HepG2 (cell line): Measurements from ENCODE around the gene ING5. TPM values are rescaled to one million over a fixed set of nuclear protein-coding genes. Genes with fewer than 3 reads are reported as not detected.
A peak's percentile ranks its signal among the peaks of the same experiment; 100 is the strongest.

ENCODE experiments used
- ATAC-seq: fragments of 200-7000 bp; cut with Tn5 transposase; 3 replicates; pipeline ENCODE4 v1.9.1; 2020; ENCODE audit warnings: mild to moderate bottlenecking, moderate library complexity
- BruUV-seq: library from RNA; stranded (reverse); fragments of 400-500 nt; replicated peaks from 2 replicates; lab custom pipeline; 2021; lab: Mats Ljungman, UMichigan
- CTCF ChIA-PET: fragments of 300-600 bp; formaldehyde crosslinking; extraction: SDS; loops from one replicate; lab custom pipeline; 2021; ENCODE audit warnings: low total read pairs, inconsistent platforms, low intra/inter-chr PET ratio; lab: Yijun Ruan, JAX
- POLR2A ChIA-PET: fragments of 350-600 bp; sonication (Branson Sonifier 250); formaldehyde crosslinking; loops from one replicate; lab custom pipeline; 2020; ENCODE audit warnings: antibody characterized with exemption, inconsistent platforms; lab: Yijun Ruan, JAX
- DNase-seq: peaks from one replicate; pipeline ENCODE4 v3.0.0-alpha.2; 2015; ENCODE audit warnings: low spot score
- FAIRE-seq: peaks from 3 replicates; lab custom pipeline; 2011; peaks lifted over from hg19 to GRCh38; lab: Jason Lieb, UNC
- H2AFZ ChIP-seq: one replicate; pipeline ENCODE4 v1.6.1; 2011; ENCODE audit warnings: low read length, inconsistent platforms
- H3K27ac ChIP-seq: fragments of 300-600 bp; 3 replicates; pipeline ENCODE4 v1.8.0; 2011; ENCODE audit warnings: mixed run types, mild to moderate bottlenecking, mixed read lengths, low read length, inconsistent platforms; ENCODE audit not compliant: insufficient read depth; ENCODE audit errors: extremely low read length
- H3K27me3 ChIP-seq, 2 experiments: fragments of 200-600 bp in 1 of 2; 2 replicates in 1 of 2; 3 replicates in 1 of 2; pipeline versions ENCODE4 v1.6.0 to v1.8.0; 2011; ENCODE audit warnings: low read length in 2 of 2, mild to moderate bottlenecking in 2 of 2, moderate library complexity in 2 of 2, inconsistent platforms in 1 of 2; ENCODE audit not compliant: insufficient read depth in 2 of 2, control insufficient read depth in 1 of 2
- H3K36me3 ChIP-seq, 2 experiments: fragments of 200-600 bp in 1 of 2; replicated peaks in 1 of 2; 2 replicates in 1 of 2; 3 replicates in 1 of 2; pipeline versions ENCODE4 v1.5.1 to v1.8.0; 2011; ENCODE audit warnings: low read length in 2 of 2, inconsistent platforms in 1 of 2; ENCODE audit not compliant: insufficient read depth in 2 of 2, control insufficient read depth in 1 of 2
- H3K4me1 ChIP-seq: 2 replicates; pipeline ENCODE4 v1.5.1; 2012; ENCODE audit warnings: low read length, inconsistent platforms; ENCODE audit not compliant: insufficient read depth
- H3K4me2 ChIP-seq: 2 replicates; pipeline ENCODE4 v1.6.0; 2011; ENCODE audit warnings: low read depth, low read length, inconsistent platforms
- H3K4me3 ChIP-seq, 3 experiments: fragments of 200-600 bp in 1 of 3; sonication (generic), shearing (Covaris generic) in 1 of 3; replicated peaks in 1 of 3; 2 replicates each; pipeline ENCODE4 v1.5.1; 2011 to 2016; ENCODE audit warnings: low read length in 3 of 3, inconsistent platforms in 2 of 3, low read depth in 2 of 3, mild to moderate bottlenecking in 2 of 3, control low read depth in 1 of 3, mixed read lengths in 1 of 3; ENCODE audit not compliant: insufficient read depth in 1 of 3
- H3K79me2 ChIP-seq: one replicate; pipeline ENCODE4 v1.6.1; 2011; ENCODE audit warnings: low read length, inconsistent platforms; ENCODE audit not compliant: insufficient read depth
- H3K9ac ChIP-seq: 2 replicates; pipeline ENCODE4 v1.6.0; 2011; ENCODE audit warnings: mild to moderate bottlenecking, low read depth, low read length, inconsistent platforms; ENCODE audit not compliant: insufficient read depth
- H3K9me3 ChIP-seq: 2 replicates; pipeline ENCODE4 v1.5.1; 2012; ENCODE audit warnings: mild to moderate bottlenecking, low read length
- H4K20me1 ChIP-seq: 2 replicates; pipeline ENCODE4 v1.6.0; 2011; ENCODE audit warnings: inconsistent platforms, mild to moderate bottlenecking, low read length, moderate library complexity; ENCODE audit not compliant: insufficient read depth
- AGO2 ChIP-seq: fragments of 200-400 bp; formaldehyde crosslinking; optimal IDR thresholded peaks from 2 replicates; pipeline ENCODE3; 2017; ENCODE audit warnings: mild to moderate bottlenecking, low read depth, low read length, moderate library complexity
- ETV5 ChIP-seq: IDR thresholded peaks from 2 replicates; pipeline ENCODE4 v1.6.1; 2018; ENCODE audit warnings: missing biosample characterization, missing genetic modification reagents, inconsistent platforms, borderline replicate concordance
- MTA1 ChIP-seq: sonication (generic); formaldehyde crosslinking; IDR thresholded peaks from 2 replicates; pipeline ENCODE4 v1.4.0; 2020; ENCODE audit warnings: missing genetic modification reagents, mild to moderate bottlenecking, borderline replicate concordance
- MYNN ChIP-seq: sonication (generic); formaldehyde crosslinking; IDR thresholded peaks from 2 replicates; pipeline ENCODE4 v1.4.0; 2020; ENCODE audit warnings: mild to moderate bottlenecking, low read depth, missing genetic modification reagents
- RAD51 ChIP-seq: fragments of 450-650 bp; IDR thresholded peaks from 2 replicates; pipeline ENCODE4 v1.6.1; 2016; ENCODE audit warnings: borderline replicate concordance
- STAG1 ChIP-seq: sonication (generic); formaldehyde crosslinking; IDR thresholded peaks from 2 replicates; pipeline ENCODE4 v1.4.0; 2020; ENCODE audit warnings: missing genetic modification reagents
- ZBTB33 ChIP-seq: sonication (generic); formaldehyde crosslinking; IDR thresholded peaks from 2 replicates; pipeline ENCODE4 v1.4.0; 2020; ENCODE audit warnings: missing genetic modification reagents
- ZBTB38 ChIP-seq: sonication (generic); formaldehyde crosslinking; IDR thresholded peaks from 2 replicates; pipeline ENCODE4 v1.5.1; 2020; ENCODE audit warnings: mild to moderate bottlenecking, missing genetic modification reagents
- ZNF230 ChIP-seq: sonication (generic); formaldehyde crosslinking; IDR thresholded peaks from 2 replicates; pipeline ENCODE4 v1.4.0; 2020; ENCODE audit warnings: mild to moderate bottlenecking, missing genetic modification reagents
- ZNF34 ChIP-seq: sonication (generic); formaldehyde crosslinking; IDR thresholded peaks from 2 replicates; pipeline ENCODE4 v1.4.0; 2020; ENCODE audit warnings: mild to moderate bottlenecking, missing genetic modification reagents, borderline replicate concordance
- WGBS: methylation state at CpG from one replicate; pipeline ENCODE4 v1.1.6; 2017; ENCODE audit warnings: low lambda C conversion rate; 5-methylcytosine and 5-hydroxymethylcytosine counted together
- in situ Hi-C: cut with HindIII; loops from 2 replicates; pipeline ENCODE4 v1.10.0; 2017; ENCODE audit warnings: low pct_unique_long_range_greater_than_20kb; ENCODE audit not compliant: extremely low pct_ligation_motif_present
- intact Hi-C: fragments of 100-400 bp; cut with micrococcal nuclease; formaldehyde crosslinking; loops from one replicate; pipeline ENCODE4 v1.10.0; 2022; ENCODE audit not compliant: unreplicated experiment
- polyA plus RNA-seq, 8 experiments: library from polyadenylated mRNA; depleted of rRNA in 3 of 8; stranded (reverse) in 7 of 8; unstranded in 1 of 8; fragments of >200 nt; fragmentation: Illumina TruSeq in 4 of 8; extraction: Trizol in 4 of 8; gene quantifications; 2 replicates each; pipeline versions ENCODE4 v1.2.1 to v1.2.3, GENCODE V29; 2011 to 2016; ENCODE audit warnings: low read depth in 4 of 8, missing spikeins in 1 of 8, mixed read lengths in 1 of 8; ENCODE audit not compliant: insufficient read depth in 1 of 8
- total RNA-seq, 5 experiments: library from RNA; depleted of rRNA; stranded (reverse); fragments of >200 nt; fragmentation: Illumina TruSeq; extraction: Trizol; gene quantifications; 2 replicates each; pipeline ENCODE4 v1.2.3, GENCODE V29; 2016; ENCODE audit warnings: low read depth in 1 of 5
- TF ChIP-seq, protein P1 (sequence below): IDR thresholded peaks from 2 replicates; pipeline ENCODE4 v1.6.1; 2016; ENCODE audit warnings: low read depth
- TF ChIP-seq, protein P2 (sequence below): sonication (generic); formaldehyde crosslinking; IDR thresholded peaks from 2 replicates; pipeline ENCODE4 v1.4.0; 2020; ENCODE audit warnings: missing genetic modification reagents, mild to moderate bottlenecking, borderline replicate concordance
- TF ChIP-seq, protein P3 (sequence below): sonication (generic); formaldehyde crosslinking; IDR thresholded peaks from 2 replicates; pipeline ENCODE4 v1.5.0; 2020; ENCODE audit warnings: mild to moderate bottlenecking, missing genetic modification reagents, moderate library complexity

Gene ING5
- total and polyA plus RNA-seq, 2 of the 13 experiments (the other 11 are each of a cell fraction or from before 2014, with no cell fraction given): 61.9 to 71.9 TPM

GRCh38 chr2:241764275-241765241 is 62.7 kb downstream of the ING5 start:
- Histone ChIP-seq H3K4me1 (peaks cover 15% of the 10 kb centered on the region), H3K36me3 (no peaks in the 10 kb centered on the region; a peak in 1 of 5 replicates), H3K27me3 (no peaks in the 10 kb centered on the region), H3K4me2 (no peak overlapping the region), H3K27ac (no peak overlapping the region), H3K4me3 (no peak overlapping the region), H2AFZ (no peak overlapping the region), H3K9me3 (no peaks in the 10 kb centered on the region), H3K9ac (no peak overlapping the region), H3K79me2 (no peaks in the 10 kb centered on the region), H4K20me1 (no peaks in the 10 kb centered on the region)
- ChIA-PET CTCF (no interaction called here), POLR2A (interaction anchor here (0.6 to 5.2 kb wide), 4 partner anchors 8 to 44 kb away, joined by 3 to 37 read pairs (median 4); partner anchors contain the start of gene NEU4)
- in situ Hi-C loops: no loop called here
- FAIRE-seq (no peak), DNase-seq (no peak), ATAC-seq (peak; percentile 25)
- TF ChIP-seq ZNF230 (CRISPR knock-in tag) (no peak), MTA1 (CRISPR knock-in tag) (0 out of 2 replicates have a peak, but pooled peaks have one; percentile 26), ZBTB33 (CRISPR knock-in tag) (0 out of 2 replicates have a peak, but pooled peaks have one; percentile 18), RAD51 (peak; percentile 26; the same call in 1 of the 2 replicates), AGO2 (peak; percentile 44), ETV5 (CRISPR knock-in tag) (no peak), MYNN (CRISPR knock-in tag) (no peak), ZNF34 (CRISPR knock-in tag) (no peak), ZBTB38 (peak; percentile 65), STAG1 (CRISPR knock-in tag) (0 out of 2 replicates have a peak, but pooled peaks have one; percentile 26)
- TF ChIP-seq, protein P1, sequence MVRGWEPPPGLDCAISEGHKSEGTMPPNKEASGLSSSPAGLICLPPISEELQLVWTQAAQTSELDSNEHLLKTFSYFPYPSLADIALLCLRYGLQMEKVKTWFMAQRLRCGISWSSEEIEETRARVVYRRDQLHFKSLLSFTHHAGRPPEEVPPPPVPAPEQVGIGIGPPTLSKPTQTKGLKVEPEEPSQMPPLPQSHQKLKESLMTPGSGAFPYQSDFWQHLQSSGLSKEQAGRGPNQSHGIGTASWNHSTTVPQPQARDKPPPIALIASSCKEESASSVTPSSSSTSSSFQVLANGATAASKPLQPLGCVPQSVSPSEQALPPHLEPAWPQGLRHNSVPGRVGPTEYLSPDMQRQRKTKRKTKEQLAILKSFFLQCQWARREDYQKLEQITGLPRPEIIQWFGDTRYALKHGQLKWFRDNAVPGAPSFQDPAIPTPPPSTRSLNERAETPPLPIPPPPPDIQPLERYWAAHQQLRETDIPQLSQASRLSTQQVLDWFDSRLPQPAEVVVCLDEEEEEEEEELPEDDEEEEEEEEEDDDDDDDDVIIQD: no peak
- TF ChIP-seq, protein P2, sequence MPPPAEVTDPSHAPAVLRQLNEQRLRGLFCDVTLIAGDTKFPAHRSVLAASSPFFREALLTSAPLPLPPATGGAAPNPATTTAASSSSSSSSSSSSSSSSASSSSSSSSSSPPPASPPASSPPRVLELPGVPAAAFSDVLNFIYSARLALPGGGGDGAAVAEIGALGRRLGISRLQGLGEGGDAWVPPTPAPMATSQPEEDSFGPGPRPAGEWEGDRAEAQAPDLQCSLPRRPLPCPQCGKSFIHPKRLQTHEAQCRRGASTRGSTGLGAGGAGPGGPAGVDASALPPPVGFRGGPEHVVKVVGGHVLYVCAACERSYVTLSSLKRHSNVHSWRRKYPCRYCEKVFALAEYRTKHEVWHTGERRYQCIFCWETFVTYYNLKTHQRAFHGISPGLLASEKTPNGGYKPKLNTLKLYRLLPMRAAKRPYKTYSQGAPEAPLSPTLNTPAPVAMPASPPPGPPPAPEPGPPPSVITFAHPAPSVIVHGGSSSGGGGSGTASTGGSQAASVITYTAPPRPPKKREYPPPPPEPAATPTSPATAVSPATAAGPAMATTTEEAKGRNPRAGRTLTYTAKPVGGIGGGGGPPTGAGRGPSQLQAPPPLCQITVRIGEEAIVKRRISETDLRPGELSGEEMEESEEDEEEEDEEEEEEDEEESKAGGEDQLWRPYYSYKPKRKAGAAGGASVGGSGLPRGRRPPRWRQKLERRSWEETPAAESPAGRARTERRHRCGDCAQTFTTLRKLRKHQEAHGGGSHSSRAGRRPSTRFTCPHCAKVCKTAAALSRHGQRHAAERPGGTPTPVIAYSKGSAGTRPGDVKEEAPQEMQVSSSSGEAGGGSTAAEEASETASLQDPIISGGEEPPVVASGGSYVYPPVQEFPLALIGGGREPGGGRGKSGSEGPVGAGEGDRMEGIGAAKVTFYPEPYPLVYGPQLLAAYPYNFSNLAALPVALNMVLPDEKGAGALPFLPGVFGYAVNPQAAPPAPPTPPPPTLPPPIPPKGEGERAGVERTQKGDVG (CRISPR knock-in tag): peak; percentile 67; the same call in 1 of the 2 replicates
- TF ChIP-seq, protein P3, sequence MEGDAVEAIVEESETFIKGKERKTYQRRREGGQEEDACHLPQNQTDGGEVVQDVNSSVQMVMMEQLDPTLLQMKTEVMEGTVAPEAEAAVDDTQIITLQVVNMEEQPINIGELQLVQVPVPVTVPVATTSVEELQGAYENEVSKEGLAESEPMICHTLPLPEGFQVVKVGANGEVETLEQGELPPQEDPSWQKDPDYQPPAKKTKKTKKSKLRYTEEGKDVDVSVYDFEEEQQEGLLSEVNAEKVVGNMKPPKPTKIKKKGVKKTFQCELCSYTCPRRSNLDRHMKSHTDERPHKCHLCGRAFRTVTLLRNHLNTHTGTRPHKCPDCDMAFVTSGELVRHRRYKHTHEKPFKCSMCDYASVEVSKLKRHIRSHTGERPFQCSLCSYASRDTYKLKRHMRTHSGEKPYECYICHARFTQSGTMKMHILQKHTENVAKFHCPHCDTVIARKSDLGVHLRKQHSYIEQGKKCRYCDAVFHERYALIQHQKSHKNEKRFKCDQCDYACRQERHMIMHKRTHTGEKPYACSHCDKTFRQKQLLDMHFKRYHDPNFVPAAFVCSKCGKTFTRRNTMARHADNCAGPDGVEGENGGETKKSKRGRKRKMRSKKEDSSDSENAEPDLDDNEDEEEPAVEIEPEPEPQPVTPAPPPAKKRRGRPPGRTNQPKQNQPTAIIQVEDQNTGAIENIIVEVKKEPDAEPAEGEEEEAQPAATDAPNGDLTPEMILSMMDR (CRISPR knock-in tag): peak; percentile 49
- intact Hi-C loops: no loop called here
- 76% methylated on average over 27 of the region's 27 CpGs for WGBS
- BruUV-seq: no TSS peak
